GM12875 (cell line): ENCODE results near the gene MIA2.

Experiments
- H3K4me3 ChIP-seq: one replicate; pipeline ENCODE4 v1.5.1; 2011; ENCODE audit warnings: low read depth, low read length, control low read depth
- CTCF ChIP-seq: IDR thresholded peaks from 2 replicates; pipeline ENCODE4 v1.5.1; 2011; ENCODE audit warnings: low read depth, mild to moderate bottlenecking, control low read depth, inconsistent platforms, low read length, moderate library complexity, borderline replicate concordance; ENCODE audit not compliant: insufficient read depth

Gene MIA2

GRCh38 chr14:39406560-39406959, 172.8 kb downstream of the MIA2 start:
- no peak overlapping the region for H3K4me3 ChIP-seq
- no peak for TF ChIP-seq CTCF

DNA sequence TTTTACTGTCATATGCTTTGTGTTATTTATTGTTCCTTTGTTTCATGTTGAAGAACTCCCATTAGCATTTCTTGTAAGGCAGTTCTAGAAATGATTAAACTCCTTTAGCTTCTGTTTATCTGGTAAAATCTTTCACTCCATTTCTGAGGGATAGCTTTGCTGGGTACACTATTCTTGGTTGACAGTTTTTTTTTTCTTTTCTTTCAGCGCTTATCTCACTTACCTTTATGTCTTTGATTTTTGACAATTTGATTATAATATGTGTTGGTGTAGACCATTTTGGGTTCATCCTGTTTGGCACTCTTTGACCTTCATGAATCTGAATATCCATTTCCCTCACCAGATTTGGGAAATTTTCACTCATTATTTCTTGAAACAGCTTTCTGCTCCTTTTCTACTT, 182.4 kb downstream of the MIA2 start:
- no peak for TF ChIP-seq CTCF
- no peak overlapping the region for H3K4me3 ChIP-seq

- no peak for TF ChIP-seq CTCF
- no peak overlapping the region for H3K4me3 ChIP-seq
Observed at GRCh38 chr14:39417014-39417413, 183.3 kb downstream of the MIA2 start.

DNA sequence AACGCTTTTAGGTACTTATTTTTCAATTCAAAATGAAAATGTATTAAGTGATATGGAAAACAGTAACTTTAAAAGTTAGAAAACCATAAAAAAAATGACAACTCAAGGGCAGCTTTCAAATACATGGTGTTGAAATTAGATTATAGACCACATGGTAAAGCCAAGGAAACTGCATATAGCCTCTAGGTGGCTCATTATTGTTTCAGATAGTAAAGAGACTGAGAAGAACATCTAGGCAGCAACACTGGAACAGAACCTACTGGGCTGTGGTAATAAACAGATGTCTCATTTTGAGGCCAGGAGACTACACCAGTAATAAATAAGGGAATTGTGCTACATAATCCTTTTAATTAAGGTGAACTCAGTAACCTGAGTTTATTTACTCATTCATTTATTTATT, 185.6 kb downstream of the MIA2 start:
- H3K4me3 ChIP-seq, result no peak overlapping the region
- no peak for TF ChIP-seq CTCF

- H3K4me3 ChIP-seq, result no peak overlapping the region
- TF ChIP-seq CTCF, result no peak
Observed at GRCh38 chr14:39422243-39422642, 188.5 kb downstream of the MIA2 start.

GRCh38 chr14:39423793-39424192, 190.1 kb downstream of the MIA2 start:
- no peak overlapping the region for H3K4me3 ChIP-seq
- no peak for TF ChIP-seq CTCF

GRCh38 chr14:39425947-39426346, 192.2 kb downstream of the MIA2 start:
- no peak overlapping the region for H3K4me3 ChIP-seq
- TF ChIP-seq CTCF, result no peak
